ENCODE measurements around the gene PAH. TPM values are rescaled to one million over a fixed set of nuclear protein-coding genes. Genes with fewer than 3 reads are reported as not detected.

The PAH gene
- total RNA-seq, 2 experiments from 2014 or later, result not detected

- no peaks in the 10 kb centered on the region for H3K4me1 Mint-ChIP-seq (ENCODE audit: low read depth)
- H3K4me3 Mint-ChIP-seq, result no peak overlapping the region
- H3K27ac Mint-ChIP-seq, result no peak overlapping the region
- TF ChIP-seq CTCF (IDR thresholded peaks at IDR 0.05), result no peak
- CTCF ChIA-PET, result no interaction called here
- H3K4me3 ChIP-seq (ENCODE audit: low read length), result no peak overlapping the region
- intact Hi-C loops (cut with DNase I, micrococcal nuclease), result no loop called here
- no peaks in the 10 kb centered on the region for H3K9me3 Mint-ChIP-seq
- no peak for ATAC-seq (ENCODE audit: poor library complexity)
- H3K9me3 ChIP-seq (ENCODE audit: control insufficient read depth in 1 of 2, insufficient read depth in 1 of 2, low read length in 2 of 2), result peaks cover 0 to under 1% of the 10 kb centered on the region in 2 experiments
- no peaks in the 10 kb centered on the region for H3K36me3 Mint-ChIP-seq (ENCODE audit: low read depth)
- no peak overlapping the region for H3K27ac ChIP-seq (ENCODE audit: low read depth in 1 of 2, low read length in 2 of 2)
- peaks cover 13% of the 10 kb centered on the region for H3K27me3 Mint-ChIP-seq
- POLR2A ChIA-PET, result no interaction called here
- no peak for DNase-seq
- H3K36me3 ChIP-seq (ENCODE audit: insufficient read depth, low read length), result no peaks in the 10 kb centered on the region
- H3K4me1 ChIP-seq (ENCODE audit: insufficient read depth, low read length), result no peaks in the 10 kb centered on the region
- H3K27me3 ChIP-seq (ENCODE audit: control insufficient read depth in 1 of 2, insufficient read depth in 2 of 2, low read length in 2 of 2), result no peaks in the 10 kb centered on the region
Observed at GRCh38 chr12:102851246-102851645, 65.8 kb downstream of the PAH start.

- H3K27ac ChIP-seq (ENCODE audit: low read depth in 1 of 2, low read length in 2 of 2), result no peak overlapping the region
- H3K36me3 Mint-ChIP-seq (ENCODE audit: low read depth), result no peaks in the 10 kb centered on the region
- no peak overlapping the region for H3K27ac Mint-ChIP-seq
- no peaks in the 10 kb centered on the region for H3K36me3 ChIP-seq (ENCODE audit: insufficient read depth, low read length)
- no peaks in the 10 kb centered on the region for H3K27me3 ChIP-seq (ENCODE audit: control insufficient read depth in 1 of 2, insufficient read depth in 2 of 2, low read length in 2 of 2)
- no peaks in the 10 kb centered on the region for H3K9me3 ChIP-seq (ENCODE audit: control insufficient read depth in 1 of 2, insufficient read depth in 1 of 2, low read length in 2 of 2)
- no peaks in the 10 kb centered on the region for H3K9me3 Mint-ChIP-seq
- peaks cover 20% of the 10 kb centered on the region for H3K27me3 Mint-ChIP-seq
- no peaks in the 10 kb centered on the region for H3K4me1 Mint-ChIP-seq (ENCODE audit: low read depth)
- ChIA-PET CTCF (no interaction called here), POLR2A (no interaction called here)
- no peaks in the 10 kb centered on the region for H3K4me1 ChIP-seq (ENCODE audit: insufficient read depth, low read length)
- TF ChIP-seq CTCF (IDR thresholded peaks at IDR 0.05), result no peak
- no peak for ATAC-seq (ENCODE audit: poor library complexity)
- intact Hi-C loops (cut with DNase I, micrococcal nuclease), result no loop called here
- no peak for DNase-seq
- H3K4me3 ChIP-seq (ENCODE audit: low read length), result no peak overlapping the region
- H3K4me3 Mint-ChIP-seq, result no peak overlapping the region
Observed at GRCh38 chr12:102849722-102850447, 67.2 kb downstream of the PAH start.

GRCh38 chr12:102848832-102849231 is 68.2 kb downstream of the PAH start:
- no peaks in the 10 kb centered on the region for H3K9me3 Mint-ChIP-seq
- CTCF ChIA-PET, result no interaction called here

More at GRCh38 chr12:102848832-102849231, 68.2 kb downstream of the PAH start:
- intact Hi-C loops (cut with DNase I, micrococcal nuclease), result no loop called here
- H3K9me3 ChIP-seq (ENCODE audit: control insufficient read depth in 1 of 2, insufficient read depth in 1 of 2, low read length in 2 of 2), result no peaks in the 10 kb centered on the region
- no peaks in the 10 kb centered on the region for H3K4me1 ChIP-seq (ENCODE audit: insufficient read depth, low read length)
- no peak for ATAC-seq (ENCODE audit: poor library complexity)
- no peak for TF ChIP-seq CTCF (IDR thresholded peaks at IDR 0.05)
- Mint-ChIP-seq H3K27ac (no peak overlapping the region), H3K4me3 (no peak overlapping the region), H3K4me1 (ENCODE audit: low read depth) (no peaks in the 10 kb centered on the region), H3K36me3 (ENCODE audit: low read depth) (no peaks in the 10 kb centered on the region), H3K27me3 (peaks cover 12% of the 10 kb centered on the region)
- no peaks in the 10 kb centered on the region for H3K36me3 ChIP-seq (ENCODE audit: insufficient read depth, low read length)
- no peak overlapping the region for H3K27ac ChIP-seq (ENCODE audit: low read depth in 1 of 2, low read length in 2 of 2)
- no peak overlapping the region for H3K4me3 ChIP-seq (ENCODE audit: low read length)
- POLR2A ChIA-PET, result no interaction called here
- no peak for DNase-seq
- no peaks in the 10 kb centered on the region for H3K27me3 ChIP-seq (ENCODE audit: control insufficient read depth in 1 of 2, insufficient read depth in 2 of 2, low read length in 2 of 2)

Measured in CD4-positive, alpha-beta T cell (primary cell).